Calu3 (cell line): ENCODE data around the gene OSER1. TPM values are rescaled to one million over a fixed set of nuclear protein-coding genes. Genes with fewer than 3 reads are reported as not detected.
A peak's percentile ranks its signal among the peaks of the same experiment; 100 is the strongest.

ENCODE experiments used
- Bru-seq: library from RNA; stranded (reverse); fragments of 400-500 nt; gene quantifications from one replicate; lab custom pipeline; 2021; lab: Mats Ljungman, UMichigan
- BruChase-seq, 2 experiments: library from RNA; stranded (reverse); fragments of 400-500 nt; gene quantifications; one replicate each; lab custom pipeline; 2021; lab: Mats Ljungman, UMichigan
- BruUV-seq: library from RNA; stranded (reverse); fragments of 400-500 nt; replicated peaks from 2 replicates; lab custom pipeline; 2021; lab: Mats Ljungman, UMichigan
- CTCF ChIA-PET: fragments of 300-600 bp; sonication (Branson Sonifier 250); formaldehyde crosslinking; loops from one replicate; lab custom pipeline; 2022; ENCODE audit warnings: antibody characterized with exemption; lab: Charles Lee
- DNase-seq: peaks from one replicate; pipeline ENCODE4 v3.0.0; 2022
- H3K27ac Mint-ChIP-seq: one replicate; pipeline ENCODE4 v1.8.0; 2022; ENCODE audit warnings: mixed read lengths; ENCODE audit not compliant: unreplicated experiment
- H3K27me3 Mint-ChIP-seq: one replicate; pipeline ENCODE4 v1.8.0; 2022; ENCODE audit warnings: mixed read lengths; ENCODE audit not compliant: unreplicated experiment
- H3K36me3 Mint-ChIP-seq: one replicate; pipeline ENCODE4 v1.8.0; 2022; ENCODE audit warnings: mild to moderate bottlenecking, moderate library complexity, mixed read lengths; ENCODE audit not compliant: insufficient read depth, unreplicated experiment
- H3K4me1 Mint-ChIP-seq: one replicate; pipeline ENCODE4 v1.8.0; 2022; ENCODE audit warnings: mild to moderate bottlenecking, low read depth, mixed read lengths; ENCODE audit not compliant: unreplicated experiment
- H3K4me3 Mint-ChIP-seq: one replicate; pipeline ENCODE4 v1.8.0; 2022; ENCODE audit warnings: mild to moderate bottlenecking, low read depth, moderate library complexity, mixed read lengths; ENCODE audit not compliant: unreplicated experiment
- H3K9me3 Mint-ChIP-seq: one replicate; pipeline ENCODE4 v1.8.0; 2022; ENCODE audit warnings: low read depth, mixed read lengths; ENCODE audit not compliant: unreplicated experiment
- CTCF ChIP-seq: fragments of 200-600 bp; IDR thresholded peaks from one replicate; pipeline ENCODE4 v1.8.0; 2022; ENCODE audit warnings: antibody characterized with exemption; ENCODE audit not compliant: unreplicated experiment
- intact Hi-C: fragments of 100-400 bp; cut with micrococcal nuclease; formaldehyde crosslinking; loops from one replicate; pipeline ENCODE4 v1.10.0; 2022; ENCODE audit not compliant: unreplicated experiment
- long read RNA-seq: library from polyadenylated mRNA; stranded (forward); transcript quantifications from one replicate; pipeline ENCODE4 v2.0.0, GENCODE V29; 2022
- total RNA-seq: library from RNA; stranded (reverse); gene quantifications from 2 replicates; pipeline ENCODE4 v1.2.3, GENCODE V29; 2022

Gene OSER1
- total RNA-seq = 52.2 and 56.7 TPM in 2 replicates
- Bru-seq, nascent RNA = percentile 96 among the genes with signal in this experiment
- percentile 85 among the genes with signal in this experiment for BruChase-seq, experiment 1, labeled RNA remaining after a 6-hour chase
- BruChase-seq, experiment 2, labeled RNA remaining after a 2-hour chase = percentile 91 among the genes with signal in this experiment
- long read RNA-seq, transcript OSER1-201 (4 exons, 1,572 nt) = major isoform, 150 of 163 reads
- long read RNA-seq, partial matches to known transcripts = 1 of 163 reads
- long read RNA-seq, other reads (novel, unspliced or antisense) = 12 of 163 reads

GRCh38 chr20:44210406-44211176 is at the start of gene OSER1:
Gene OSER1, minus strand, starts transcription at chr20:44210771. Its CDS starts 3,814 bp downstream, at chr20:44206957.
- CTCF ChIA-PET = interaction anchor here (0.5 to 0.9 kb wide), 6 partner anchors 23 to 683 kb away, joined by 3 to 6 read pairs (median 3); partner anchors contain the start of gene FITM2

GRCh38 chr20:44258226-44258890 is 47.8 kb upstream of the OSER1 start:
- no peak overlapping the region for H3K4me3 Mint-ChIP-seq
- no peak overlapping the region for H3K27ac Mint-ChIP-seq
- TF ChIP-seq CTCF = no peak
- DNase-seq = no peak
- H3K4me1 Mint-ChIP-seq = no peaks in the 10 kb centered on the region
- no peaks in the 10 kb centered on the region for H3K9me3 Mint-ChIP-seq
- CTCF ChIA-PET = interaction anchor here (0.7 kb wide), 1 partner anchor 106 kb away, joined by 4 read pairs; no protein-coding TSS in a partner anchor
- intact Hi-C loops = no loop called here
- no TSS peak for BruUV-seq
- H3K36me3 Mint-ChIP-seq = no peaks in the 10 kb centered on the region
- H3K27me3 Mint-ChIP-seq = peaks cover 50% of the 10 kb centered on the region

More at GRCh38 chr20:44210406-44211176, at the start of gene OSER1:
- intact Hi-C loops = loop anchor here (10.0 kb wide), 1 partner anchor 524 kb away; no protein-coding TSS in a partner anchor
- peak; percentile 100 for DNase-seq
- no peak for TF ChIP-seq CTCF
- Mint-ChIP-seq H3K27ac (peak within 1 kb of the TSS; percentile 94), H3K9me3 (no peaks in the 10 kb centered on the region), H3K36me3 (peaks cover 47% of the 10 kb centered on the region), H3K4me1 (peaks cover 42% of the 10 kb centered on the region), H3K4me3 (peak within 1 kb of the TSS; percentile 90), H3K27me3 (no peaks in the 10 kb centered on the region)
- no TSS peak for BruUV-seq

GRCh38 chr20:44256961-44257360 is 46.4 kb upstream of the OSER1 start:
- Mint-ChIP-seq H3K4me1 (no peaks in the 10 kb centered on the region), H3K27me3 (peaks cover 41% of the 10 kb centered on the region), H3K4me3 (no peak overlapping the region), H3K9me3 (no peaks in the 10 kb centered on the region), H3K36me3 (no peaks in the 10 kb centered on the region), H3K27ac (no peak overlapping the region)
- BruUV-seq = no TSS peak
- DNase-seq = no peak
- TF ChIP-seq CTCF = no peak
- intact Hi-C loops = no loop called here
- CTCF ChIA-PET = no interaction called here

- TF ChIP-seq CTCF = no peak
- Mint-ChIP-seq H3K36me3 (no peaks in the 10 kb centered on the region), H3K27ac (no peak overlapping the region), H3K9me3 (no peaks in the 10 kb centered on the region), H3K27me3 (peaks cover 37% of the 10 kb centered on the region), H3K4me3 (no peak overlapping the region), H3K4me1 (no peaks in the 10 kb centered on the region)
- CTCF ChIA-PET = no interaction called here
- intact Hi-C loops = no loop called here
- DNase-seq = no peak
- BruUV-seq = no TSS peak
Observed at GRCh38 chr20:44255942-44256341, 45.4 kb upstream of the OSER1 start.
